HUES48 (cell line): ENCODE data around the gene POLR1A.

Experiments
- H3K27ac ChIP-seq: one replicate; pipeline ENCODE4 v1.7.0; 2013; ENCODE audit warnings: low read depth, low read length, inconsistent platforms
- H3K27me3 ChIP-seq: 2 replicates; pipeline ENCODE4 v1.6.1; 2013; ENCODE audit warnings: mild to moderate bottlenecking, low read length; ENCODE audit not compliant: control insufficient read depth, insufficient read depth
- H3K36me3 ChIP-seq: 2 replicates; pipeline ENCODE4 v1.6.1; 2013; ENCODE audit warnings: low read length; ENCODE audit not compliant: control insufficient read depth, insufficient read depth
- H3K4me1 ChIP-seq: 2 replicates; pipeline ENCODE4 v1.6.1; 2013; ENCODE audit warnings: mild to moderate bottlenecking, low read length; ENCODE audit not compliant: control insufficient read depth, insufficient read depth
- H3K4me3 ChIP-seq: 2 replicates; pipeline ENCODE4 v1.5.1; 2013; ENCODE audit warnings: mild to moderate bottlenecking, low read depth, low read length
- H3K9ac ChIP-seq: 2 replicates; pipeline ENCODE4 v1.6.1; 2013; ENCODE audit warnings: mild to moderate bottlenecking, low read depth, low read length, moderate library complexity
- H3K9me3 ChIP-seq: 2 replicates; pipeline ENCODE4 v1.6.1; 2013; ENCODE audit warnings: low read length; ENCODE audit not compliant: control insufficient read depth, insufficient read depth

Gene POLR1A

GRCh38 chr2:86027196-86027921, 78.3 kb downstream of the POLR1A start:
- Histone ChIP-seq H3K27ac (no peak overlapping the region), H3K4me1 (no peaks in the 10 kb centered on the region), H3K27me3 (no peaks in the 10 kb centered on the region), H3K36me3 (peaks cover 72% of the 10 kb centered on the region), H3K9me3 (no peaks in the 10 kb centered on the region), H3K4me3 (no peak overlapping the region), H3K9ac (no peak overlapping the region)

- no peak overlapping the region for H3K4me3 ChIP-seq
- no peak overlapping the region for H3K27ac ChIP-seq
- no peaks in the 10 kb centered on the region for H3K27me3 ChIP-seq
- H3K36me3 ChIP-seq = peaks cover 66% of the 10 kb centered on the region
- H3K9me3 ChIP-seq = no peaks in the 10 kb centered on the region
- H3K4me1 ChIP-seq = no peaks in the 10 kb centered on the region
- no peak overlapping the region for H3K9ac ChIP-seq
Measured at GRCh38 chr2:86026744-86027065, 79.0 kb downstream of the POLR1A start.

GRCh38 chr2:86025976-86026743, 79.5 kb downstream of the POLR1A start:
- Histone ChIP-seq H3K9me3 (no peaks in the 10 kb centered on the region), H3K9ac (no peak overlapping the region), H3K4me1 (no peaks in the 10 kb centered on the region), H3K4me3 (no peak overlapping the region), H3K36me3 (peaks cover 60% of the 10 kb centered on the region), H3K27me3 (no peaks in the 10 kb centered on the region), H3K27ac (no peak overlapping the region)

- Histone ChIP-seq H3K36me3 (peaks cover 52% of the 10 kb centered on the region), H3K4me3 (no peak overlapping the region), H3K9ac (no peak overlapping the region), H3K27me3 (no peaks in the 10 kb centered on the region), H3K4me1 (no peaks in the 10 kb centered on the region), H3K27ac (no peak overlapping the region), H3K9me3 (no peaks in the 10 kb centered on the region)
Measured at GRCh38 chr2:86025229-86025820, 80.4 kb downstream of the POLR1A start.

GRCh38 chr2:86023366-86023712, 82.3 kb downstream of the POLR1A start:
- Histone ChIP-seq H3K4me3 (no peak overlapping the region), H3K27ac (no peak overlapping the region), H3K36me3 (peaks cover 33% of the 10 kb centered on the region), H3K4me1 (no peaks in the 10 kb centered on the region), H3K9me3 (no peaks in the 10 kb centered on the region), H3K9ac (no peak overlapping the region), H3K27me3 (no peaks in the 10 kb centered on the region)

GRCh38 chr2:86022661-86023365, 82.9 kb downstream of the POLR1A start:
- Histone ChIP-seq H3K4me1 (no peaks in the 10 kb centered on the region), H3K9ac (no peak overlapping the region), H3K36me3 (peaks cover 28% of the 10 kb centered on the region), H3K9me3 (no peaks in the 10 kb centered on the region), H3K27ac (no peak overlapping the region), H3K27me3 (no peaks in the 10 kb centered on the region), H3K4me3 (no peak overlapping the region)

GRCh38 chr2:86021396-86022378, 84.0 kb downstream of the POLR1A start:
- Histone ChIP-seq H3K27me3 (no peaks in the 10 kb centered on the region), H3K9me3 (no peaks in the 10 kb centered on the region), H3K36me3 (peaks cover 17% of the 10 kb centered on the region), H3K4me1 (no peaks in the 10 kb centered on the region), H3K27ac (no peak overlapping the region), H3K9ac (no peak overlapping the region), H3K4me3 (no peak overlapping the region)

GRCh38 chr2:86020984-86021383, 84.7 kb downstream of the POLR1A start:
- H3K4me3 ChIP-seq = no peak overlapping the region

GRCh38 chr2:86019121-86019520, 86.6 kb downstream of the POLR1A start:
- Histone ChIP-seq H3K9me3 (peaks cover 5% of the 10 kb centered on the region; the same call in 1 of the 2 replicates), H3K27me3 (no peaks in the 10 kb centered on the region), H3K36me3 (no peaks in the 10 kb centered on the region), H3K4me3 (no peak overlapping the region), H3K9ac (no peak overlapping the region), H3K27ac (no peak overlapping the region), H3K4me1 (no peaks in the 10 kb centered on the region)

More at GRCh38 chr2:86020984-86021383, 84.7 kb downstream of the POLR1A start:
- Histone ChIP-seq H3K27ac (no peak overlapping the region), H3K4me1 (no peaks in the 10 kb centered on the region), H3K9ac (no peak overlapping the region), H3K36me3 (peaks cover 11% of the 10 kb centered on the region), H3K27me3 (no peaks in the 10 kb centered on the region), H3K9me3 (no peaks in the 10 kb centered on the region)
